Heart left ventricle (tissue), 13 donors: ENCODE data around the gene WBP1L.

Experiments used
- POLR2A ChIP-seq, 2 donors: fragments of 450-650 bp; IDR thresholded peaks; one replicate each; pipeline ENCODE4 v1.6.1; 2017; ENCODE audit warnings: antibody characterized with exemption in 2 of 2, mild to moderate bottlenecking in 2 of 2, moderate library complexity in 2 of 2
- TF ChIP-seq, protein P1 (sequence below), 12 donors: fragments of 200-600 bp; sonication (generic) in 4 of 12; IDR thresholded peaks; one replicate each; pipeline versions ENCODE4 v1.5.0 to v1.8.0; 2018 to 2022; ENCODE audit warnings: antibody characterized with exemption in 12 of 12, mild to moderate bottlenecking in 5 of 12
- donor health status: ischemic (EF 13 %, LVEDD 7.1; RV severe dilation, severe dysfunction).
- donor health status: DM: no; HTN: yes; CAD: no.
- donor health status: DM: no; HTN: no; CAD: no.
- donor health status: ischemic (EF 25% LVEDD 6.9; RV normal size, moderate dysfunction).
- donor health status: ischemic (EF 25% LVEDD 5.7; RV mildly dilated, moderate dysfunction).
- donor health status: ischemic (EF 35%, LVEDD 5.7; RV mildly dilated, moderate dysfunction).
- donor health status: nonischemic (EF 11% LVEDD 7.7; RV severe dilation, severe dysfunction).
- donor health status: DM: yes; HTN: yes; CAD: no.
- donor health status: PGD.
- donor health status: ischemic (EF 29% LVEDD 5.4; RV normal size, mild dysfunction).
- donor health status: nonischemic (EF 23%, LVEDD 6.1; RV moderate dilation, normal function).

DNA sequence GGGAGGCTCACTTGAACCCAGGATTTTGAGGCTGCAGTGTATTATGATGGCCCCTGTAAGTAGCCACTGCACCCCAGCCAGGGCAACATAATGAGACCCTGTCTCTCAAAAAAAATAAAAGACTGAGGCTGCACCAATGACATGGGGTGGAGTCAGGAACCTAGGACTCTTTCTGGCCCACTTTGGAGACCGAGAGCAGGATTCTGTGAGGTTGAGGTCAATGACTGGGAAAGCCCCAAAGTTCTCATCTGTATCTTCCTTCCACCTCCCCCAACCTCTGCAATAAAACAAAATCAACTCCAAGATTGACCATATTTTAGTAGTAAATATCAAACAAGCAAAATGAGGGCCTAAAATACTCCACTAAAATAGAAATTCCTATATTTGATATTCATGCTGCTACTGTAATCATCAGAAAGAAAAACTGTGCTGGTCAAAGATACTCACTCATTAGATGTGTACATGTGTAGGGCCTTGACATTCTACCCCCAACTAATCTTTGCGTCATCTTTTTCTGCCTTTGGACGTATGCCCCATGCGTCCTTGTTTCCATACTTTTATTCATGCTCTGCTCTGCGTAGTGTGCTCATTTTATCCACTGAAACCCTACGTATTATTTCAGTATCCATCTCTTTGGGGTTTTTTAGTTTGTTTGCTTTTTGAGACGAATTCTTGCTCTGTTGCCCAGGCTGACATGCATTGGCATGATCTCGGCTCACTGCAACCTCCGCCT, 23.8 kb downstream of the WBP1L start:
- TF ChIP-seq, protein P1, sequence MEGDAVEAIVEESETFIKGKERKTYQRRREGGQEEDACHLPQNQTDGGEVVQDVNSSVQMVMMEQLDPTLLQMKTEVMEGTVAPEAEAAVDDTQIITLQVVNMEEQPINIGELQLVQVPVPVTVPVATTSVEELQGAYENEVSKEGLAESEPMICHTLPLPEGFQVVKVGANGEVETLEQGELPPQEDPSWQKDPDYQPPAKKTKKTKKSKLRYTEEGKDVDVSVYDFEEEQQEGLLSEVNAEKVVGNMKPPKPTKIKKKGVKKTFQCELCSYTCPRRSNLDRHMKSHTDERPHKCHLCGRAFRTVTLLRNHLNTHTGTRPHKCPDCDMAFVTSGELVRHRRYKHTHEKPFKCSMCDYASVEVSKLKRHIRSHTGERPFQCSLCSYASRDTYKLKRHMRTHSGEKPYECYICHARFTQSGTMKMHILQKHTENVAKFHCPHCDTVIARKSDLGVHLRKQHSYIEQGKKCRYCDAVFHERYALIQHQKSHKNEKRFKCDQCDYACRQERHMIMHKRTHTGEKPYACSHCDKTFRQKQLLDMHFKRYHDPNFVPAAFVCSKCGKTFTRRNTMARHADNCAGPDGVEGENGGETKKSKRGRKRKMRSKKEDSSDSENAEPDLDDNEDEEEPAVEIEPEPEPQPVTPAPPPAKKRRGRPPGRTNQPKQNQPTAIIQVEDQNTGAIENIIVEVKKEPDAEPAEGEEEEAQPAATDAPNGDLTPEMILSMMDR (IDR thresholded peaks at IDR 0.05) = no peak
- no peak for TF ChIP-seq POLR2A (IDR thresholded peaks at IDR 0.05)
